Activated naive CD4-positive, alpha-beta T cell treated with anti-CD3 and anti-CD28 coated beads, Interleukin-2, amount 10 ng/mL, durations not matched to agents 7 days and 5 days (primary cell): Measurements from ENCODE around the gene PMCH.
"Not testable (repeated sequence)": the region's sequence is repeated elsewhere in the genome, so short reads cannot be mapped to it uniquely, and the experiment has no call there.

Experiments used
- CTCF ChIA-PET: fragments of 350-600 bp; sonication (Branson Sonifier 250); formaldehyde crosslinking; loops from one replicate; lab custom pipeline; 2021; ENCODE audit warnings: antibody characterized with exemption; lab: Charles Lee
- DNase-seq: peaks from one replicate; pipeline ENCODE4 v3.0.0-alpha.2; 2020
- H3K27ac Mint-ChIP-seq: one replicate; pipeline ENCODE4 v1.8.0; 2021; ENCODE audit warnings: mild to moderate bottlenecking, moderate library complexity, mixed read lengths
- H3K27me3 Mint-ChIP-seq: one replicate; pipeline ENCODE4 v1.8.0; 2021; ENCODE audit warnings: mild to moderate bottlenecking, mixed read lengths
- H3K36me3 Mint-ChIP-seq: one replicate; pipeline ENCODE4 v1.8.0; 2021; ENCODE audit warnings: mixed read lengths
- H3K4me1 Mint-ChIP-seq: one replicate; pipeline ENCODE4 v1.8.0; 2021; ENCODE audit warnings: mixed read lengths
- H3K4me3 Mint-ChIP-seq: one replicate; pipeline ENCODE4 v1.8.0; 2021; ENCODE audit warnings: mild to moderate bottlenecking, moderate library complexity, mixed read lengths
- H3K9me3 Mint-ChIP-seq: one replicate; pipeline ENCODE4 v1.8.0; 2021; ENCODE audit warnings: mixed read lengths

Gene PMCH, protein sequence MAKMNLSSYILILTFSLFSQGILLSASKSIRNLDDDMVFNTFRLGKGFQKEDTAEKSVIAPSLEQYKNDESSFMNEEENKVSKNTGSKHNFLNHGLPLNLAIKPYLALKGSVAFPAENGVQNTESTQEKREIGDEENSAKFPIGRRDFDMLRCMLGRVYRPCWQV

DNA sequence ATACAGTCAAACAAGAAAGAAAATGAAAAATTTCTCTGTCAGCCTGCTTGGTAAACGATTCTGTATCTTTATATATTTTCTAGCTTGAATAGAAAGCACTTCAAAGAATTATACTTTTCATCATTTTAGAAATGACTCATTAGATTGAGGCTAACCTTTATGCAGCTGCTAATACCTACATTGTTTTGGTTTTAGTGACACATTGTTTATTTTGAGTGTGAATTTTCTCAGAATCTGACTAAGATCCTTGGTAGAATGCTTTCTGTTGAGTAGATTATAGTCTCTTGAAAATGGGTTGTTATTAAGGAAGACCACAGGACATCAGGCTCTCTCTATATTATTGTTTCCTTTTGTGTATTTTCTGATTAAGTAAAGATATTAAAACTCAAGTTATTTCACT, at the start of gene PMCH:
Gene PMCH, minus strand, starts transcription at position 45 of the 400 bp plus-strand sequence. CDS start 63 bp downstream, outside the sequence.
- no peaks in the 10 kb centered on the region for H3K9me3 Mint-ChIP-seq
- no peak within 1 kb of the TSS for H3K4me3 Mint-ChIP-seq
- no peaks in the 10 kb centered on the region for H3K27me3 Mint-ChIP-seq
- CTCF ChIA-PET = interaction anchor here (0.7 kb wide), 1 partner anchor 101 kb away, joined by 3 read pairs; no protein-coding TSS in a partner anchor
- H3K36me3 Mint-ChIP-seq = peaks cover 14% of the 10 kb centered on the region
- H3K27ac Mint-ChIP-seq = no peak within 1 kb of the TSS
- no peak for DNase-seq
- peaks cover 14% of the 10 kb centered on the region for H3K4me1 Mint-ChIP-seq

DNA sequence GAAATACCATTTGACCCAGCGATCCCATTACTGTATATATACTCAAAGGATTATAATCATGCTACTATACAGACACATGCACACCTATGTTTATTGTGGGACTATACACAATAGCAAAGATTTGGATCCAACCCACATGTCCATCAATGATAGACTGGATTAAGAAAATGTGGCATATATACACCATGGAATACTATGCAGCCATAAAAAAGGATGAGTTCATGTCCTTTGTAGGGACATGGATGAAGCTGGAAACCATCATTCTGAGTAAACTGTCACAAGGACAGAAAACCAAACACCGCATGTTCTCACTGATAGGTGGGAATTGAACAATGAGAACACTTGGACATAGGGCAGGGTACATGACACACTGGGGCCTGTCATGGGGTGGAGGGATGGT, 43.2 kb upstream of the PMCH start:
- CTCF ChIA-PET, H3K9me3 Mint-ChIP-seq, H3K27ac Mint-ChIP-seq, H3K36me3 Mint-ChIP-seq, DNase-seq, H3K4me3 Mint-ChIP-seq, H3K27me3 Mint-ChIP-seq, H3K4me1 Mint-ChIP-seq: not testable (repeated sequence)

DNA sequence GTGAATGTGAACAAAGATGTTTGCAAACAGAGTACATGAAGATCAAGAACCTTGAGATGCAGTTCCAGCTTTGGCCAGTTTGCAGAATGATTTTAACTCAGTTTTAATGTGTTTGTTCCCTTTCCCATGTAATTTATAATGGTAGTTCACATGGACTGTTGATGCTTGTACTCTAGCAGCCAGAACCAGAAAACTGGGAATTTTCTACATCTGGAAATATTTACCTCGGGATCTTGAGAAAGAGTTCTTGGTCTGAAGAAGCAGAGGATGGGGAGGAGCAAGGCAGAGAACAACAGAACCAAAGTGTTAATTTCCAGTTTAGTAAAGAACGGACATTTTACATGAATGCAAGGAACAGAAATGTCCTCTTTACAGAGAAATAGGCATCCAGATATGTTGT, 37.0 kb upstream of the PMCH start:
- CTCF ChIA-PET = no interaction called here
- no peaks in the 10 kb centered on the region for H3K9me3 Mint-ChIP-seq
- no peaks in the 10 kb centered on the region for H3K36me3 Mint-ChIP-seq
- H3K4me3 Mint-ChIP-seq = no peak overlapping the region
- no peak overlapping the region for H3K27ac Mint-ChIP-seq
- H3K27me3 Mint-ChIP-seq = no peaks in the 10 kb centered on the region
- no peaks in the 10 kb centered on the region for H3K4me1 Mint-ChIP-seq
- DNase-seq = no peak

DNA sequence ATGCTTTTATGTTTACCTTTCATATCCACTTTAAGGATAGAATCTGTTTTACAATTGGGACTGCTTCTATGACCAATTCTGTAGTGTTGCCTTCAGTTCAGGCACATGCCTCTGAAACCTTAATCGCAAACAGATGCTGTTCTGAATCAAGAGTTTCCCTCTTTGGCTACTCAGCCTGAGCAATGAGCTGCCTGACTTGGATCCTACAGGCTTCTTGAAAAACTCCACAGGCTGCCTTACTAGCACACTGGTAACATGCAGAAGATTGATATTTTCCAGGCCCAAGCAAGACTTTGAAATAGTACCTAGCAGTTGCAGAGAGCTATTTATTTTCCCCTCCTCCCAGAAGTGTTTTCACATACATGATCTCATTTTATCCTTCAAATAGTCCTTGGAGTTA, 34.8 kb upstream of the PMCH start:
- DNase-seq = no peak
- CTCF ChIA-PET = no interaction called here
- H3K27me3 Mint-ChIP-seq = no peaks in the 10 kb centered on the region
- no peak overlapping the region for H3K27ac Mint-ChIP-seq
- no peak overlapping the region for H3K4me3 Mint-ChIP-seq
- no peaks in the 10 kb centered on the region for H3K36me3 Mint-ChIP-seq
- no peaks in the 10 kb centered on the region for H3K9me3 Mint-ChIP-seq
- no peaks in the 10 kb centered on the region for H3K4me1 Mint-ChIP-seq

DNA sequence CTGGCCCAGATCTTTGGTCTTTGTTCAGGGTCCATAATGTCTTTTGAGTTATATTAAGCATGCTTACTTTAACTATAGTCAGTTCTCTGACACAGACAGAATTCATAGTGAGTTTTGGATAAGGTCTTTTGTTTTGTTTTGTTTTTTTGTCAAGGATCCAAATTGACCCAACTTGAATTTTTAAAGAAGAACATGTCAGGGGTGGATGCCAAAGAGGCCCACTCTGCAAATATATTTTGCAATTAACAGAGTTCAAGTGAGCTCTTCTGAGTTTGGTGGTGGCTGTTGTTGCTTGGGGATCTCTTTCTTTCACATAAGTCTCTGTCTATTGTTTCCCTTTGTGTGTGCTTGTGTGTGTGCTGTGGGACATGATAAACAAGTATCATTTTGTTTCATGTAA, 34.4 kb upstream of the PMCH start:
- Mint-ChIP-seq H3K9me3 (no peaks in the 10 kb centered on the region), H3K27ac (no peak overlapping the region), H3K4me3 (no peak overlapping the region), H3K27me3 (no peaks in the 10 kb centered on the region), H3K36me3 (no peaks in the 10 kb centered on the region), H3K4me1 (no peaks in the 10 kb centered on the region)
- CTCF ChIA-PET = no interaction called here
- DNase-seq = no peak

DNA sequence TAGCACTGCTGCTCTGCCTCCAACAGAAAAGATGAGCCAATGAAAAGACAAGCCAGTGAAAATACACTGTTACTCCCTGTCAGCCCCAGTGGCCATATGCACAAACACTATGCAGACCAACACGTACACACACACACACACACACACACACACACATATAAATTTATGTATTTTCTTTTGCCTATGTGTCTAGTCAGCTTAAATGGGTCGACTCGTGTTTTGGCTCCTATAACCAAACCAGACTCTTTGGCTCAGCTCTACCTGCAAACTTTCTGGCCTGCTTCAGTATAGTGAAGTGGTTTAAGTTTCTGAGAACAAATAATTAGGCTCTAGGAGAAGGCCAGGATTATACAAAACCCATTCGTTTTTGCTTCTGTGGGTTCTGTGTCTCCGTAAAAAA, 30.3 kb upstream of the PMCH start:
- no peaks in the 10 kb centered on the region for H3K9me3 Mint-ChIP-seq
- CTCF ChIA-PET = no interaction called here
- no peak overlapping the region for H3K27ac Mint-ChIP-seq

DNA sequence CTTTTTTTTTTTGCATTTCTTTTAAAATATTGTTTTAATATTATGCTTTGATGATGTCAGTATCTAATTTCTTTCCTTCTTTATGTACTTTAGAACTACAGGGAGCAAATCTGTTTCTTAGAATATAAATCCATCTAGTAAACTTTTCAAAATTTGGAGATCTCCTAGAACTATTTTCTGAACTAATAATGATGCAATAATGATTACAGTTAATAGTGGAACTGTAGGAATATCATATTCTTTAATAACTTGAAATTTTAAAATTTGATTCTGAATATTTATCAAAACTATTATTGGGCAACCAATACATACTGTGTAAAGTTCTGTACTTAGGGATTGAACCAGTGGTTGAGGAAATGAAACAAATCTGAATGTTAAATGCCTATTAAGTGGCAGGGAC, 23.1 kb upstream of the PMCH start:
- Mint-ChIP-seq H3K27ac (no peak overlapping the region), H3K27me3 (no peaks in the 10 kb centered on the region), H3K4me1 (no peaks in the 10 kb centered on the region), H3K36me3 (no peaks in the 10 kb centered on the region), H3K4me3 (no peak overlapping the region), H3K9me3 (no peaks in the 10 kb centered on the region)
- CTCF ChIA-PET = no interaction called here
- DNase-seq = no peak

More for the DNA sequence above, 30.3 kb upstream of the PMCH start:
- H3K36me3 Mint-ChIP-seq = no peaks in the 10 kb centered on the region
- no peak for DNase-seq
- H3K4me1 Mint-ChIP-seq = no peaks in the 10 kb centered on the region
- H3K4me3 Mint-ChIP-seq = no peak overlapping the region
- no peaks in the 10 kb centered on the region for H3K27me3 Mint-ChIP-seq

DNA sequence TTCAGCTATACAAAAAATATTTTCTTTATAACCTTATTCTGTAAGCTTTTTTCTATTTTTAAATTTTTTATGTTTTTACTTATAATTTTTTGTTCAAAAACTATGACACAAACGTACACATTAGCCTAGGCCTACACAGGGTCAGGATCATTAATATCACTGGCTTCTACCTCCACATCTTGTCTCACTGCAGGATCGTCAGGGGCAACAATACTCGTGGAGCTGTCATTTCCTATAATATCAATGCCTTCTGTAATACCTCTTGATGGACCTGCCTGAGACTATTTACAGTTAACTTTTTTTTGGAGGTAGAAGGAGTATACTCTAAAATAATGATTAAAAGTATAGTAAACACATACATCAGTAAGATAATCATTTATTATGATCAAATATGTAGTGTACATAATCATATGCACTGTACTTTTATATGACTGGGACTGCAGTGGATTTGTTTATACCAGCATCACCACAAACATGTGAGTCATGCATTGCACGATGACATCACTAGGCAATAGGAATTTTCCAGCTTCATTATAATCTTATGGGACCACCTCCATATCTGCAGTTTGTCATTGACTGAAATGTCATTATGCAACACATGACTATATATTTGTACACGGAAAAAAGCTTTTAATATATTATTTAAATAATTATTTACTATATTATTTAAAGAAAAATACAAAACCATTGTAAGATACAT, 18.5 kb upstream of the PMCH start:
- Mint-ChIP-seq H3K27ac (no peak overlapping the region), H3K4me3 (no peak overlapping the region), H3K9me3 (no peaks in the 10 kb centered on the region), H3K36me3 (no peaks in the 10 kb centered on the region), H3K27me3 (no peaks in the 10 kb centered on the region), H3K4me1 (no peaks in the 10 kb centered on the region)
- DNase-seq = no peak
- CTCF ChIA-PET = interaction anchor here (0.9 to 1.1 kb wide), 2 partner anchors 46 to 120 kb away, joined by 3 to 4 read pairs; no protein-coding TSS in a partner anchor

DNA sequence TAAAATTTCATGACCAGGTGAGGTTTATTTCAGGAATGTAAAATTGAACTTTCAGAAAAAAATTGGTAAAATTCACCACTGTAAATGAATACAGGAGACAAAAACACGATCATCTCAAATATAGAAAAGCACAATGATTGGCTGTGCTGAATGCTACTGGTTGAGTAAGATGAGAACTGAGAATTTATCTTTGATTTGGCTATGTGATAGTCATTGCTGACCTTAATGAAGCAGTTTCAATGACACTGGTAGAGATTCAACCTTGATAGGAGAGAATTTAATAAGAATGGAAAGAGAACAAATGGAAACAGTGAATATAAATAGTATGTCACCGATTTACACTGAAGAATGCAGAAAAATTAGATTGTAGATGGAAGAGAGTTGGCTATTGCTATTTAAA, 6.4 kb upstream of the PMCH start:
- Mint-ChIP-seq H3K4me1 (no peaks in the 10 kb centered on the region), H3K9me3 (peaks cover 5% of the 10 kb centered on the region), H3K4me3 (no peak overlapping the region), H3K27me3 (no peaks in the 10 kb centered on the region), H3K36me3 (peaks cover 41% of the 10 kb centered on the region), H3K27ac (no peak overlapping the region)
- no peak for DNase-seq
- CTCF ChIA-PET = no interaction called here

DNA sequence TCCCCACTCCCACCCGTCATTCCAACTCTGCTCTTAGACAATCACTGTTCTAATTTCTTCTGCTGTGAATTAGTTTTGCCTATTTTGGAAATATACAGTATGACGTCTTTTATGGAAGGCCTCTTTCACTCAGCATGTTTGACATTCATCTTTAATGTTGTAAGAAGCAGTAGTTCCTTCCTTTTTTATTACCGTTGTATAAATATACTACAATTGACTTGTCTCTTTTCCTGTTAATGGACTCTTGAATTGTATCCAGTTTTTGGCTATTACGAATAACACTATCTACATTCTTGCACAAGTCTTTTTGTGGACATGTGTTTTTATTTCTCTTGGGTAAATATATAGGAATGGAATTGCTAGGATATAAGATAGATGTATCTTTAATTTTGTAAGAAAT, 4.9 kb upstream of the PMCH start:
- Mint-ChIP-seq H3K9me3 (peaks cover 2% of the 10 kb centered on the region), H3K27ac (no peak overlapping the region), H3K36me3 (peaks cover 31% of the 10 kb centered on the region), H3K27me3 (no peaks in the 10 kb centered on the region), H3K4me1 (peaks cover 4% of the 10 kb centered on the region), H3K4me3 (no peak overlapping the region)
- CTCF ChIA-PET = no interaction called here
- no peak for DNase-seq

DNA sequence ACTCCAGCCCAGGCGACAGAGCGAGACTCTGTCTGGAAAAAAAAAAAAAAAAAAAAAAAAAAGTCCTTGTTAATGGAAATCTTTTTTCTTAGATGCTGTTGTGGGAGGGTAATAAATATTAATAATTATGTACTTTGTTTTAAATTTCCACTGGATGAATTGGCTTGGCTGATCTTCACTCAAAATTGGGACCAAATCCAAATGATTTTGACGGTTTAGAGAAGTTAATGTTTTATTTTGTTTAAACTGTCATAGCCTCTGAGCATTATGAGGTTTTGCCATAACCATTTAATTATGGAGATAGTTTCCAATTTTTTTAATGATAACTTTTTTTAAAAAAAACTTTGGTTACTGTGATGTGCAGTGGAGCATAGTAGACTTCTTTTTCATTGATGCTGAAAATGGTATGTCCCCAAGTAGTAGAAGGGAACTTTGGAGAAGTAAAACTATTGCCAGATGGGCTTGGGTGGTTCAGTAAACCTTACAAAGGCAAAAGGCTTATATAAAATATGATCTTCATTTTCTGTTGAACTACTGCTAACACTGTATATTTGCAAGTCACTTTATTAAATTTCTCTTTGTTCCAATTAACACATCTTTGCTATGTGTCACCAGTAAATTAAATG, 3.9 kb upstream of the PMCH start:
- Mint-ChIP-seq H3K27me3 (no peaks in the 10 kb centered on the region), H3K27ac (no peak overlapping the region), H3K4me1 (peaks cover 12% of the 10 kb centered on the region), H3K4me3 (no peak overlapping the region), H3K36me3 (peaks cover 28% of the 10 kb centered on the region), H3K9me3 (no peaks in the 10 kb centered on the region)
- DNase-seq = no peak
- CTCF ChIA-PET = no interaction called here

DNA sequence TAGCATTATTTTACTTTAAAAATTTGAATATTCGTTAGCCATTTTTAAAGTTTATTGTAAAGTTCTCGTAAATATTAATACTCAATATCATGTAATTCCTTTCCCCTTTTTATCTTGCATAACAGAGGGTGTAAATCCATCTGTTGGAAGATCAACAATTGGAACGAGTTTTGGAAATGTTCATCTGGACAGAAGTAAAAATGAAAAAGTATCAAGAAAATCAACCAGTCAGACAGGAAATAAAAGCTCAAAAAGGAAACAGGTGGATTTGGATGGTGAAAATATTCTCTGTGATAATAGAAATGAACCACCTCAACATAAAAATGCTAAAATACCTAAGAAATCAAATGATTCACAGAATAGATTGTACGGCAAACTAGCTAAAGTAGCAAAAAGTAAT, 1.8 kb downstream of the PMCH start:
- H3K9me3 Mint-ChIP-seq = no peaks in the 10 kb centered on the region
- no peaks in the 10 kb centered on the region for H3K27me3 Mint-ChIP-seq
- no peak for DNase-seq
- H3K36me3 Mint-ChIP-seq = peaks cover 9% of the 10 kb centered on the region
- H3K27ac Mint-ChIP-seq = no peak overlapping the region
- H3K4me3 Mint-ChIP-seq = no peak overlapping the region
- CTCF ChIA-PET = interaction anchor here (0.8 kb wide), 1 partner anchor 26 kb away, joined by 3 read pairs; no protein-coding TSS in a partner anchor
- peaks cover 14% of the 10 kb centered on the region for H3K4me1 Mint-ChIP-seq

DNA sequence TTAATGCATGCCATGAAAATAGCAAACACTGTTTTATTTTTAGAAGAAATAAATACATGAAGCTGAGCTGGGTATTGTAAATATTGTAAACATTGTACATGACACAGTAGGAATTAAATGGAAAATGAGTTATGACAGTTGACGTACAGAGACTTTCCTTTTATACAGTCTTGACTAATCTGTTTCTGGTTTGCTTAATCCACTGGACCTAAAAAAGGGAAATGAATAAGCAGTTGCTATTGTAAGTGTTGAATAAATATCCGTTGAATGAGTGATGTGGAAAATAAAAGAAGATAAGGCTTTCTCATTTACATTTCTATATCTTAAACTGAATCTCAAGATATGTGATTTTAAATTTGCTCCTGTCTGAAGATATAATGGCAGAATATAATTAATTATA, 15.0 kb downstream of the PMCH start:
- Mint-ChIP-seq H3K27ac (no peak overlapping the region), H3K9me3 (no peaks in the 10 kb centered on the region), H3K36me3 (peaks cover 9% of the 10 kb centered on the region), H3K4me1 (no peaks in the 10 kb centered on the region), H3K4me3 (no peak overlapping the region), H3K27me3 (no peaks in the 10 kb centered on the region)
- CTCF ChIA-PET = no interaction called here
- no peak for DNase-seq

DNA sequence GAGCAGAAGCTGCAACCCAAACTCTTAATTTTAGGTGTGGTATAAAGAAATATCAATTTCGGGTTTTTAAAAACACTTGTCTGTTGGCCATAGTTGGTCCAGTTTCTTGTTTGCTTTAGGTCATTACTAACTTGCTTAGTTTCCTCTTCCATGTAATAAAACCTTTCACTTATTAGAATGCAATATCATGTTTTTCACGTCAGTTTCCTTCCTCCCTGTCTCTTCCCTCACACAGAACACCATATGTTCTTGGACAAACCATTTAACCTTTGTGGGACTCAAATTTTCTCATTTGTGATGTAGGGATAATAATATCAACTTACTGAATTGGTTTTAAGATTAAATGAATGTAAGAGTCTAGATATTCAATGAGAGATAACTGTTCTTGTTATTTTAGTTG, 22.9 kb downstream of the PMCH start:
- H3K36me3 Mint-ChIP-seq = peaks cover 4% of the 10 kb centered on the region
- H3K4me1 Mint-ChIP-seq = no peaks in the 10 kb centered on the region
- no peak overlapping the region for H3K27ac Mint-ChIP-seq
- DNase-seq = no peak
- H3K4me3 Mint-ChIP-seq = no peak overlapping the region
- CTCF ChIA-PET = no interaction called here
- H3K9me3 Mint-ChIP-seq = no peaks in the 10 kb centered on the region
- no peaks in the 10 kb centered on the region for H3K27me3 Mint-ChIP-seq

DNA sequence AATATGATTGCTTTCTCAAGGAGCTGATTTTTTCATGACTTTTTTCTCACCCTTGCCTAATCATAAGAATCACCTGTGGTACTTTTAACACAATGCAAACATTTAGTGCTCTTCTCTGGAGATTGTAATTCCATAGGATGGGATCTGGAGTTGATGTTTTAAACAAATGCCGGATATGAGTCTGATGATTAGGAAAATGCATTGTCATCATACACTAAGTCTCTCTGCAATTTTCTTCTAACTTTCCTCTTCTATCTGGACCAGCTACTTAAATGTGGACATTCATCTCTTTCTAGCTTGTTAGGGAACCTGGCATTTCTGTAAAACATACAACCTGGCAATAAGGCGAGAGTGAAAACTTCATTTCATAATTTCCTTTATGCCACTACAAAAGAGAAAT, 23.5 kb downstream of the PMCH start:
- Mint-ChIP-seq H3K4me3 (no peak overlapping the region), H3K27me3 (no peaks in the 10 kb centered on the region), H3K9me3 (no peaks in the 10 kb centered on the region), H3K27ac (no peak overlapping the region), H3K4me1 (no peaks in the 10 kb centered on the region), H3K36me3 (peaks cover 9% of the 10 kb centered on the region)
- CTCF ChIA-PET = no interaction called here
- DNase-seq = no peak
